Stimulated activated naive B cell treated with anti-CD40 and anti-IgM and Interleukin-4, amounts not matched to agents 10 μg/mL and 1 μg/mL and 100 μg/mL, for 72 hours (primary cell): ENCODE results near the gene TMEM229B.
A peak's percentile ranks its signal among the peaks of the same experiment; 100 is the strongest.

Experiments
- ATAC-seq, 2 donors: fragments of 150-1000 bp; cut with Tn5 transposase; replicated peaks; 2 replicates each; pipeline ENCODE4 v1.10.0; 2021; ENCODE audit warnings: moderate library complexity in 1 of 2
- DNase-seq: peaks from one replicate; pipeline ENCODE4 v3.0.0; 2021
- H3K27ac Mint-ChIP-seq: one replicate; pipeline ENCODE4 v1.8.0; 2022; ENCODE audit warnings: mild to moderate bottlenecking, mixed read lengths
- H3K27me3 Mint-ChIP-seq, 2 donors: one replicate each; pipeline ENCODE4 v1.8.0; 2022; ENCODE audit warnings: mixed read lengths in 2 of 2
- H3K36me3 Mint-ChIP-seq, 2 donors: one replicate each; pipeline ENCODE4 v1.8.0; 2022; ENCODE audit warnings: mixed read lengths in 2 of 2, mild to moderate bottlenecking in 1 of 2
- H3K4me1 Mint-ChIP-seq, 2 donors: one replicate each; pipeline ENCODE4 v1.8.0; 2022; ENCODE audit warnings: mixed read lengths in 2 of 2, mild to moderate bottlenecking in 1 of 2
- H3K4me3 Mint-ChIP-seq, 2 donors: one replicate each; pipeline ENCODE4 v1.8.0; 2022; ENCODE audit warnings: mild to moderate bottlenecking in 2 of 2, mixed read lengths in 2 of 2, moderate library complexity in 1 of 2
- H3K9me3 Mint-ChIP-seq, 2 donors: one replicate each; pipeline ENCODE4 v1.8.0; 2022; ENCODE audit warnings: mixed read lengths in 2 of 2, mild to moderate bottlenecking in 1 of 2

The TMEM229B gene

DNA sequence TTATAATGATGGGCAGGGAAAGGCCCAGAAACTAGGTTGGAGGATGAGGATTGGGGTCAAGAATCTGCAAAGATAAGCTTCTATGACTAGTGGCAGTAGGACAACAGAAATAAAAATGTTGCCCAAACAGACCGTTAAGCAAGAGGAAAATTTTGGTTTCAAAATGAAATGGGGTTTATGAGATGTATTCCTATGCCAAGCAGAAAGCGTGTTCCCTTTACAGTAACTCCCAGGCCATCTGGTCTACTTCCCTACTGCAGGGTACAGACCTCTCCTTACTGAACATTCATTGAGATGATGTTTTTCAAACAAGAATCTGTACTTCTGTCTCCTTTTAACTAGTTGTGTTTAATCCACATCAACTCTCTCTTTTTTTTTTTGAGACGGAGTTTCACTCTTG lies 20.4 kb upstream of the TMEM229B start:
- peaks cover 0 to 1% of the 10 kb centered on the region in 2 donors for H3K36me3 Mint-ChIP-seq
- H3K27ac Mint-ChIP-seq: no peak overlapping the region
- no peak for ATAC-seq
- no peaks in the 10 kb centered on the region for H3K27me3 Mint-ChIP-seq
- H3K4me3 Mint-ChIP-seq: no peak overlapping the region
- H3K4me1 Mint-ChIP-seq: peaks cover 14 to 18% of the 10 kb centered on the region in 2 donors
- no peak for DNase-seq
- H3K9me3 Mint-ChIP-seq: no peaks in the 10 kb centered on the region

DNA sequence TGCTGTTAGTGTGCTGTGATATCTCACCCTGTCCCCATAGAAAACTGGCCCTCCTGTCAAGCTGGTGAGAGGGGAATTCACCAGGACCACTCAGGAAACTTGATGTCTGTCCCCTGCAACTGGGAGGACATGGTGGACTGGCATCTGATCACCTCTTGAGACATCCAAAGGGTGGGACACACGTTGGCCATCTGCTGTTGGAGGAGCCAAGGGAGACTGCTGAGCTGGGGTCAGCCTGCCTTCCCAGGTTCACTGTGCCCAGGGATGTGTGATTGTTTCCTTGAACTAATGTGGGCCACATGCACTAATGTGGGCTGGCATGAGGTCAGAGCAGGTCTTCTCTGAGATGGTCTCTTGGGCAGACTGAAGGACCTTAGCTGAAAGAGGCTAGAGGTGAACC lies 16.7 kb upstream of the TMEM229B start:
- DNase-seq (no peak), ATAC-seq (no peak)
- peaks cover 0 to 8% of the 10 kb centered on the region in 2 donors for H3K4me1 Mint-ChIP-seq
- no peaks in the 10 kb centered on the region for H3K27me3 Mint-ChIP-seq
- H3K36me3 Mint-ChIP-seq: peaks cover 0 to 1% of the 10 kb centered on the region in 2 donors
- H3K4me3 Mint-ChIP-seq: no peak overlapping the region
- H3K9me3 Mint-ChIP-seq: no peaks in the 10 kb centered on the region
- H3K27ac Mint-ChIP-seq: peak overlapping the region; percentile 25

DNA sequence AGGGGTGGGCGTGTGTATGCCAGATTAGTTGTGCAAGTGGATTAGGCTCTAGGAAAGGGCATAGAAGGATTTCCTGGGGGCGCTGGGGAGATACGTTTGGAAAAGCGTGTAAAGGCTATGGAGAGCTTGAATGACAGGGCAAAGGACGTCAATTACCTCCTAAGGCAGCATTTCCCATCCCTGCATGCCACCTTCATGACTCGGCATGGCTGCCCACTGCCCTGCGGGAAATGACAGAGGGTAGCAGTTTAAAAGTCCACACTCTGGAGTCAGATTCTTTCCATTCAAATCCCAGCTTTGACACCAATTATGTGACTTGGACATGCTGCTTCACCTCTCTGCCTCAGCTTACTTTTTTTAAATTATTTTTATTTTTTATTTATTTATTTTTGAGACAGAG lies 14.8 kb upstream of the TMEM229B start:
- Mint-ChIP-seq H3K27ac (no peak overlapping the region), H3K4me3 (no peak overlapping the region), H3K4me1 (peaks cover 0 to 2% of the 10 kb centered on the region in 2 donors), H3K9me3 (no peaks in the 10 kb centered on the region), H3K36me3 (peaks cover 0 to under 1% of the 10 kb centered on the region in 2 donors), H3K27me3 (no peaks in the 10 kb centered on the region)
- ATAC-seq (no peak), DNase-seq (no peak)

DNA sequence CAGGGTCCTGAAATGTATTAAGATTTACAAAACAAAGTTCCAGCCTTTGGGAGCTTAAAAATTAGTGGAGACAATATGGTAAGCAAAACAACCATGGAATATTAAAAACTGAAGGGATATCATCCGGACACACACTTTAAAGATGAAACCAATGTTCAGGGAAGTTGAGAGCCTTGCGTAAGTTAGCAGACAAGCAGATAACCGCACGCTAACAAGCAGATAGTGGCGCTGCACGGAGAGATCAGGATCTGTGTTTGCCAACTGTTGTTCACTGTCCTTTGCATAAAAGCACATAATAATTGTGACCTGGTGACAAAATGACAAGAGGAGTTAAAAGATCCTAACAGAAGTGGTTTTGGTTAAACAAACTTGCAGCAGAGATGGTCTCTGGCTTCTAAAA lies 14.3 kb upstream of the TMEM229B start:
- Mint-ChIP-seq H3K9me3 (no peaks in the 10 kb centered on the region), H3K27ac (no peak overlapping the region), H3K27me3 (no peaks in the 10 kb centered on the region), H3K36me3 (no peaks in the 10 kb centered on the region), H3K4me3 (no peak overlapping the region), H3K4me1 (peaks cover 0 to 5% of the 10 kb centered on the region in 2 donors)
- no peak for ATAC-seq
- no peak for DNase-seq

DNA sequence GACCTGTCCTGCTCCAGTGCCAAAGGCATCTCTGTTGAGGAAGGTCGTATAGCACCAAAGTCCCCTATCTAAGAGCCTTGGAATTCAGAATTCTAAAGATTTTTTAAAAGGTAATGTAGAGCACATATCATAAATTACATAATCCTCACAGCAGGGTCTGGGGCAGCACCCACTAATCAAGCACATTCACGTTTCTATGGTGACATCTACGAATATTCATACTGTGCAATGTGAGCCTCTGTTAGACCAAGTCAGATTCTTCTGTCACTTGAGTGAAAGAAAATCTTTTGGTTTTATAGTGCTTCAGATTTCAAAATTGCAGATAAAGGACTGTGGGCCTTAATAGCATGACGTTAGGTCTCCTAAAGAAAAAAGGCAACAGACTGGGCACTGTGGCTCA lies 13.1 kb upstream of the TMEM229B start:
- H3K36me3 Mint-ChIP-seq: no peaks in the 10 kb centered on the region
- H3K4me1 Mint-ChIP-seq: peaks cover 0 to 5% of the 10 kb centered on the region in 2 donors

DNA sequence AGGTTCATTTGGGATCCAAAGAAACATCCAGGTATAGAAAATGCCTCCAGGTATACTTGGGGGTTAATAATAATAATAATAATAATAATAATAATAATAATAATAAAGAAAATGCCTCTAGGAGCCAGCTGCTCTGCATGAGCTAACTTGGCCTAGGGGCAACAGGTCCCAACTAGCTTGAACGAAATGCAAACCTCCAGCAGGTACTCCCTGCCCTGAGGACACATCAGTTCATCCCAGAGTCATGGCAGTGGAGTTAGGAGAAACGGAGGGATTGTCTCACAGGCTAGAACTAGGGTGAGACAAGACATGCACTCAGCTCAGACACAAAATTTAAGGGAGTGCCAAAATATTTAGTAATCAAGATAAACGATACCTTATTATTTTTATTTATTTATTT lies 12.5 kb upstream of the TMEM229B start:
- no peaks in the 10 kb centered on the region for H3K9me3 Mint-ChIP-seq
- H3K27me3 Mint-ChIP-seq: no peaks in the 10 kb centered on the region
- no peak overlapping the region for H3K4me3 Mint-ChIP-seq
- no peak overlapping the region for H3K27ac Mint-ChIP-seq
- no peaks in the 10 kb centered on the region for H3K36me3 Mint-ChIP-seq
- no peak for ATAC-seq
- H3K4me1 Mint-ChIP-seq: peaks cover 0 to 5% of the 10 kb centered on the region in 2 donors
- DNase-seq: no peak

More for the DNA sequence above, 13.1 kb upstream of the TMEM229B start:
- no peak overlapping the region for H3K4me3 Mint-ChIP-seq
- DNase-seq (no peak), ATAC-seq (no peak)
- H3K27me3 Mint-ChIP-seq: no peaks in the 10 kb centered on the region
- no peak overlapping the region for H3K27ac Mint-ChIP-seq
- H3K9me3 Mint-ChIP-seq: no peaks in the 10 kb centered on the region

DNA sequence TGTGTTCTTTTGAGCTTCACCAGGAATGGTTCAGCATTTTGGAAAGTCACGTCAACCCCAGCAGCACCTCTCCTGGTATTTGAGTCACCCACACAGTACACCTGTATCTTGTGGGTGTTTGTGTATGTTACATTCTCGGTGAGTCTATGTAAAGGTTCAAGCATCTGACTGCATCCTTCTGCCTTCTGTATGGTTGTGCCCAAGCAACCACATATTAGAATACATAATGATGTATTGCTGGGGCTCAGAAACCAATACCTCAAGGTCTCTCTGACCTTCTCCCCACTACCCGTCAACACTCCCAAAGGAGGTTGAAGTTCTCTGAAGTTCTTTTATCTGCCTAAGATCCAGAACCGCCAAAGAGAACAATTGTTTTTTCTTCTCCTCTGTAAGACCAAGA lies 9.2 kb upstream of the TMEM229B start:
- ATAC-seq (no peak), DNase-seq (no peak)
- Mint-ChIP-seq H3K27me3 (no peaks in the 10 kb centered on the region), H3K4me3 (no peak overlapping the region), H3K4me1 (peaks cover 8 to 11% of the 10 kb centered on the region in 2 donors), H3K36me3 (peaks cover 7 to 8% of the 10 kb centered on the region in 2 donors), H3K27ac (no peak overlapping the region), H3K9me3 (peaks cover 0 to 9% of the 10 kb centered on the region in 2 donors)

DNA sequence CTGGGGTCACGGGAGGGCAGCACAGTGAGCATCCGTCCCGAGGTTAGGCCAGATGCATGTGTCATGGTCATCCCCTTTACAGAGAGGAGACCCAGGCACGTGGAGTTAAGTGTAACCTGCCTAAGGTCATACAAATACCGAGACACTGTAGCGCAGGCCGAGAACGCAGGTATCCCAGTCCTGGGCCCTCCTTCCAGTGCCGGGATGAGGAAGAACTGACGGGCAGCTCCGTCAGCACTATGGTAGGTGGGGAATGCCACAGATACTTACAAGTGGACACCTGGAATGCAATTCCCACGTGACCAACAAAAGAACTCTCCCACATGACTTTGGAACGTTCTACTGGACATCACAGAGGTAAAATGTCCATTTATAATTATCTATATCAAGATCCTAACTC lies 8.7 kb upstream of the TMEM229B start:
- Mint-ChIP-seq H3K27ac (no peak overlapping the region), H3K4me3 (no peak overlapping the region), H3K4me1 (peaks cover 13 to 16% of the 10 kb centered on the region in 2 donors), H3K27me3 (no peaks in the 10 kb centered on the region), H3K36me3 (peaks cover 8% of the 10 kb centered on the region in 2 donors), H3K9me3 (peaks cover 0 to 9% of the 10 kb centered on the region in 2 donors)
- no peak for DNase-seq
- no peak for ATAC-seq

DNA sequence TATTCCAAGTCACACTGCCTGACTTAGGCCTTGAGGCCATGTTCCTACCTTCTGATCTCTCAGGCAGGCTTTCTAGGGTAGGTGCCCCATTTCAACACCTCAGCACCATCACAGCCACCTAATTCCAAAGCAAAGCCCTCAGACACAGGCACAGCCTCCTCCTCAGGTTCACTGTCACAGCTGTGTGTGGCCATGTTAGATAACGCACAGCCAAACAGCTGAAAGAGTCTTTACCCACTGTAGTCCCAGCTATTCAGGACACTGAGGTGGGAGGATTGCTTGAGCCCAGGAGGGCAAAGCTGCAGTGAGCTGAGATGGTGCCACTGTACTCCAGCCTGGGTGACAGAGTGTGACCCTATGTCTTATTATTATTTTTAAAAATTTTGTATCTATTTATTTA lies 7.3 kb upstream of the TMEM229B start:
- Mint-ChIP-seq H3K27ac (no peak overlapping the region), H3K27me3 (no peaks in the 10 kb centered on the region), H3K36me3 (peaks cover 8 to 11% of the 10 kb centered on the region in 2 donors), H3K9me3 (peaks cover 0 to 9% of the 10 kb centered on the region in 2 donors), H3K4me1 (peaks cover 25 to 27% of the 10 kb centered on the region in 2 donors), H3K4me3 (no peak overlapping the region)
- DNase-seq: no peak
- no peak for ATAC-seq

DNA sequence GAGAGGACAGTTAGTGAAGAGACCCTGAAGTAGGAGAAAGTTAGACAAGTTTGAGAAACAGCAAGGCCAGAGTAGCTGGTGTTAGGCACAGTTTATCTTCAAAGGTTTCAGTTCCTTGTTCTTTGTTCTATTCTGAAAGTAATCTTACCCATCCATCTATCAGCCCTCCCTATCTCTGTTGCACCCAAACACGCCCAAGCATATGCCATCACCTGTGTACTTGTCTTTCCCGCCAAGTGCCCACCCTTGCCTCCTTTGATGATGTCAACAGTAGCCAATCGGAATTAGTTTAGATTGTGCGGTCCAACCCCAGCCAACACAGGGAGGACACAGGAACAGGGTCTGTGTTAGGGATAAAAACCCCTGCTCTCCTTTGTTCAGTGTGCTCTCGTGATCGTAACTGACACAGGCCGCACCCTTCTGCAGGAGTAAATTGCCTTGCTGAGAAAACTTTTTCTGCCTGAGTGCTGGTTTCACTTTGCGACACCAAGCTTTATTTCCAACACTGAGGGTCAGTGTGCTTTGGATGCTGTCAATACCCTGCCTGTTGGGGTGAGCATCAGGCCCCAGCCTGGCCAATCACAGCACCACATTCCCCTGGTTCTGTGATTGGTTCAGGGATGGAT lies 4.7 kb upstream of the TMEM229B start:
- Mint-ChIP-seq H3K27ac (no peak overlapping the region), H3K4me3 (no peak overlapping the region)

DNA sequence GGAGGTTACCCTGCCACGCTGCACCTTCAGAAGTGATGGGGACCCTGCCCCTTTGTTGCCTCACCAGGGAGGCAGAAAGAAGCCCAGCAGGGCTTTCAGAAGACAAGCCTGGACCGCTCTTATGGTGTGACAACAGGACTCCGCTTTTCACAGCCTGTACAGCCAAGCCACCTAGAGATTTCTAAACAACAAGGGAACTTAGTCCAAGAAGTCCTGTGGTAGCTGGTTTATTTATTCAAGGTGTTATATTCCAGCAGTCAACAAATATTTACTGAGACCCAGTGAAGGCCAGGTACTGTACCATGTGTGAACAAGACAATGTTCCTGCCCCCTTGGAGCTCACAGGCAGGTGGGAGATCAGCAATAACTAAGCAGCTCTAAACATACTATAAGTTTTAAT lies 4.0 kb upstream of the TMEM229B start:
- H3K9me3 Mint-ChIP-seq: peaks cover 0 to 9% of the 10 kb centered on the region in 2 donors
- no peaks in the 10 kb centered on the region for H3K27me3 Mint-ChIP-seq
- H3K4me1 Mint-ChIP-seq: peaks cover 47 to 59% of the 10 kb centered on the region in 2 donors
- H3K36me3 Mint-ChIP-seq: peaks cover 8 to 11% of the 10 kb centered on the region in 2 donors
- DNase-seq (no peak), ATAC-seq (no peak)
- no peak overlapping the region for H3K27ac Mint-ChIP-seq
- no peak overlapping the region for H3K4me3 Mint-ChIP-seq

More for the DNA sequence above, 4.7 kb upstream of the TMEM229B start:
- peak; percentile 31 to 41 for ATAC-seq
- Mint-ChIP-seq H3K36me3 (peaks cover 8 to 11% of the 10 kb centered on the region in 2 donors), H3K4me1 (peaks cover 47 to 53% of the 10 kb centered on the region in 2 donors), H3K27me3 (no peaks in the 10 kb centered on the region), H3K9me3 (peaks cover 0 to 9% of the 10 kb centered on the region in 2 donors)
- peak; percentile 7 for DNase-seq

DNA sequence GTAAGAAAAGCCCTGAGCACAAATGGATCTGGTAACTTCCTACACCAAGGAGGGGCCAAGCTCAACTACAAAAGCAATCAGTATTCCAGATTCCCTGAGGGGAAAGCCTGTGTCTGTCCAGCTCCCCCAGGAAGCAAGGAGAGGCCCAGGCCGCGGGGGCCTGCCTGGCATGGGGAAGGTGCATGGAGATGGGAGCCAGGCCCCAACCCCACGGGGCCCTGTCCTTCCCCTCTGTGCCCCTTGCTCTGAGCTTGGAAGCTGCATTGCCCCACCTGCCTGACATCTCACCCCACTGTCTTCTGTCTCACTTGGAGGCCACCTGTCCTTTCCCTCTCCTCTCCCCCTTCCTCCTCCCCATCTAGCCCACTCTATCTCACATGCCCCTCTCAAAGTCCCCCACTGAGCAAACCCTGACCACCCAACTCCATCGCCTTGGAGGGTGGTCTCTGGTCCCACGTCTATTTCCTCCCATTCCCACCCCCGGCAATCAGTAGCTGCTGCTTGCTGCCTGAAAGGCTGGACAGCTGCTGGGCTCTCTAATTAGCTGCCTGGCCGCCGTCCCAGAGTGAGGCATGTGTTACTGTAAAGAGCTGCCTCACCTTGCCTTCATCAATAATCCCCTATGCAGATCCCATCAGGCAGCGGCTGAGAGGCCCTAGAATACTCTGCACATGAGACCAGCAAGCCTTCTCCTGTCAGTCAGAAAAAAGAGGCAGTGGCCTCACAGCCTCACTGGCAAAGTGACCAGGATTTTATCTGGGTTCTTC lies 3.4 kb upstream of the TMEM229B start:
- no peak overlapping the region for H3K4me3 Mint-ChIP-seq

DNA sequence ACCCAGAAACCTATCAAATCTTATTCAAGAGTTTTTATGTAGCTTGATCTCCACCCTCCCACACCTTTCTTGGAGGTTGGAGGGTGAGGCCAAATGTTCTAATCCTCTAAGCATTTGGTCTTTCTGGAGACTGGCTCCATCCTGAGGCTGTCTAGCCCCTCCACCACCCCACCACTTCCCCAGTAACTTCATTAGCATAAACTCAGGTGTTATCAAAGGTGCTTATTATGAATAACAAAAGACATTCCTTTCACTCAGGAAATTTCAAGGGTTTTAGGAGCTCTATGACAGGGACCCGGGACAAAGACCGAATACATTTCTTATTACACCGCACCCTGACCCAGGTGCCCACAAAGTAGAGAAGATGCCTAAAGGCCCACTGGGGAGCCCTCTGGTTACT lies 2.8 kb upstream of the TMEM229B start:
- Mint-ChIP-seq H3K36me3 (peaks cover 13 to 16% of the 10 kb centered on the region in 2 donors), H3K4me1 (peaks cover 47 to 70% of the 10 kb centered on the region in 2 donors), H3K27me3 (no peaks in the 10 kb centered on the region), H3K4me3 (no peak overlapping the region), H3K9me3 (peaks cover 0 to 12% of the 10 kb centered on the region in 2 donors), H3K27ac (no peak overlapping the region)
- ATAC-seq (no peak), DNase-seq (no peak)

More for the DNA sequence above, 3.4 kb upstream of the TMEM229B start:
- Mint-ChIP-seq H3K27ac (peak overlapping the region; percentile 92), H3K4me1 (peaks cover 47 to 66% of the 10 kb centered on the region in 2 donors), H3K9me3 (peaks cover 0 to 9% of the 10 kb centered on the region in 2 donors), H3K27me3 (no peaks in the 10 kb centered on the region), H3K36me3 (peaks cover 8 to 11% of the 10 kb centered on the region in 2 donors)
- DNase-seq: no peak
- ATAC-seq: no peak

DNA sequence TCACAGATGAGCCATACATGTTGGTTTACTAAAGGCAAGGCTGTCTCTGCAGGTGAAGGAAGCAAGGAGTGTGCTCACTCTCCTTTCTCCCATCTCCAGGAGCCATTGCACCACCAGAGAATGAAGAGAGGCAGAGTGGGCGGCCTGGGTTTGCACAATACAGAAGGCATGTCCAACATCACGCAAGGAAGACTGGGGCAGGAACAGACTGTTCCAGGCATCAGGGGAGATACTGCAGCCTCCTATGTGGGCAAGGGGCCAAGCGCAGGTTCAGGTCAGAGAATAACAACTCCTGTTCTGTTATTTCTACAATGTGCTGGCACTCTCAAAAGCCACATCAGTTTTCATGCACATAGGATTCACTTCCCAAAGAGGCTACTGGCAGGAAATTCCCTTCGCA lies 1.7 kb upstream of the TMEM229B start:
- H3K9me3 Mint-ChIP-seq: peaks cover 0 to 10% of the 10 kb centered on the region in 2 donors
- H3K4me1 Mint-ChIP-seq: peaks cover 50 to 78% of the 10 kb centered on the region in 2 donors
- H3K27me3 Mint-ChIP-seq: no peaks in the 10 kb centered on the region
- H3K36me3 Mint-ChIP-seq: peaks cover 16 to 19% of the 10 kb centered on the region in 2 donors
- H3K4me3 Mint-ChIP-seq: no peak overlapping the region
- ATAC-seq: no peak
- peak overlapping the region; percentile 27 for H3K27ac Mint-ChIP-seq
- no peak for DNase-seq

DNA sequence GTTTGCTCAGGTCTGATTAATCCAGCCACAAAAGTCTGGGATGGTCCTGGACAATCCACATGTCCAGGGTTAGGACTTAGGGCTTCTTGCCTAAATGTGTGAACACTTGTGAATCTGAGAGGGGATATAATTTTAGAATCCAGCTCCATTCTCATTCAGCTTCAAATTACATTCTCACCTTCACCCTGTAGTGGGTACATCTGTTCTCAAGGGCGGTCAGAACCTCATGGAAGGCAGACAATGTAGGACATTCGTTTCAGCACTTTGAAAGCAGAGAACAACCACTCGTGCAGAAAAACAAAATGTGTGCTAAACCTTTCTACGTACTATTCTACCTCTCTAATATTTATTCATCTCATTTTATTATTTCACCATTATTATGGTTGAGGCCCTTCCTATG lies 1.2 kb downstream of the TMEM229B start:
- Mint-ChIP-seq H3K36me3 (peaks cover 10 to 17% of the 10 kb centered on the region in 2 donors), H3K27me3 (no peaks in the 10 kb centered on the region), H3K4me1 (peaks cover 45 to 77% of the 10 kb centered on the region in 2 donors), H3K9me3 (peaks cover 0 to 3% of the 10 kb centered on the region in 2 donors), H3K4me3 (no peak overlapping the region), H3K27ac (peak overlapping the region; percentile 95)
- no peak for DNase-seq
- ATAC-seq: no peak
